ENCODE measurements around the gene EHMT1.

GRCh38 chr9:137761793-137762192 is 143.0 kb downstream of the EHMT1 start:
- no peak for TF ChIP-seq POLR2AphosphoS5 (IDR thresholded peaks at IDR 0.05; ENCODE audit: low read depth, low read length)
- no peak for TF ChIP-seq TAF1 (IDR thresholded peaks at IDR 0.05; ENCODE audit: borderline replicate concordance, insufficient read depth, low read length)
- TF ChIP-seq REST (IDR thresholded peaks at IDR 0.05; ENCODE audit: insufficient read depth in 1 of 2, low read depth in 2 of 2, low read length in 2 of 2) = no peak
